Neural progenitor cell (in vitro differentiated cells): ENCODE data around the gene EXOC1L. TPM values are rescaled to one million over a fixed set of nuclear protein-coding genes. Genes with fewer than 3 reads are reported as not detected.
A peak's percentile ranks its signal among the peaks of the same experiment; 100 is the strongest.

Experiments used
- DNase-seq: peaks from one replicate; pipeline ENCODE4 v3.0.0-alpha.2; 2016; ENCODE audit warnings: low spot score
- H2AFZ ChIP-seq: fragments of 200-600 bp; sonication (generic); replicated peaks from 2 replicates; pipeline ENCODE4 v1.6.1; 2016; ENCODE audit warnings: antibody characterized with exemption
- H3F3A ChIP-seq: fragments of 200-600 bp; sonication (generic); 2 replicates; pipeline ENCODE4 v1.6.1; 2016; ENCODE audit warnings: antibody characterized with exemption, low read depth
- H3K27ac ChIP-seq: fragments of 200-600 bp; sonication (generic); 2 replicates; pipeline ENCODE4 v1.5.1; 2016; ENCODE audit warnings: mild to moderate bottlenecking
- H3K27me3 ChIP-seq: fragments of 200-600 bp; sonication (generic); 2 replicates; pipeline ENCODE4 v1.6.1; 2016; ENCODE audit warnings: mild to moderate bottlenecking, moderate library complexity
- H3K36me3 ChIP-seq: fragments of 200-600 bp; sonication (generic); 2 replicates; pipeline ENCODE4 v1.5.1; 2016
- H3K4me1 ChIP-seq: fragments of 200-600 bp; sonication (generic); 2 replicates; pipeline ENCODE4 v1.6.1; 2016; ENCODE audit warnings: mixed run types
- H3K4me2 ChIP-seq: fragments of 200-600 bp; sonication (generic); 2 replicates; pipeline ENCODE4 v1.6.1; 2016
- H3K4me3 ChIP-seq: fragments of 200-600 bp; sonication (generic); 2 replicates; pipeline ENCODE4 v1.5.1; 2016
- H3K79me2 ChIP-seq: fragments of 200-600 bp; sonication (generic); 2 replicates; pipeline ENCODE4 v1.6.1; 2016; ENCODE audit warnings: low read depth
- H3K9ac ChIP-seq: fragments of 200-600 bp; sonication (generic); 2 replicates; pipeline ENCODE4 v1.6.1; 2016
- H3K9me3 ChIP-seq: fragments of 200-600 bp; sonication (generic); 2 replicates; pipeline ENCODE4 v1.5.1; 2016; ENCODE audit warnings: low read depth
- H4K20me1 ChIP-seq: fragments of 200-600 bp; sonication (generic); 2 replicates; pipeline ENCODE4 v1.6.1; 2016; ENCODE audit warnings: low read depth
- H3K27ac Mint-ChIP-seq: 3 replicates; pipeline ENCODE4 v1.8.0; 2021; ENCODE audit warnings: mixed read lengths
- H3K27me3 Mint-ChIP-seq: 2 replicates; pipeline ENCODE4 v1.8.0; 2022; ENCODE audit warnings: low read depth, mild to moderate bottlenecking, inconsistent platforms, moderate library complexity, mixed read lengths; ENCODE audit not compliant: insufficient read depth
- H3K36me3 Mint-ChIP-seq: 3 replicates; pipeline ENCODE4 v1.8.0; 2021; ENCODE audit warnings: mixed read lengths
- H3K4me1 Mint-ChIP-seq: 3 replicates; pipeline ENCODE4 v1.8.0; 2021; ENCODE audit warnings: mixed read lengths
- H3K4me3 Mint-ChIP-seq: 3 replicates; pipeline ENCODE4 v1.8.0; 2021; ENCODE audit warnings: mild to moderate bottlenecking, moderate library complexity, mixed read lengths
- H3K9me3 Mint-ChIP-seq: 3 replicates; pipeline ENCODE4 v1.8.0; 2020; ENCODE audit warnings: mixed read lengths
- CTCF ChIP-seq: fragments of 200-600 bp; sonication (generic); IDR thresholded peaks from 2 replicates; pipeline ENCODE4 v1.5.1; 2017; ENCODE audit warnings: antibody characterized with exemption, mild to moderate bottlenecking
- EZH2 ChIP-seq: fragments of 200-600 bp; sonication (generic); IDR thresholded peaks from 2 replicates; pipeline ENCODE4 v1.6.1; 2017; ENCODE audit warnings: antibody characterized with exemption, mild to moderate bottlenecking, moderate library complexity
- EZH2phosphoT487 ChIP-seq: fragments of 200-600 bp; sonication (generic); IDR thresholded peaks from 2 replicates; pipeline ENCODE4 v1.6.1; 2017; ENCODE audit warnings: antibody characterized with exemption
- total RNA-seq: library from RNA; depleted of rRNA; stranded (reverse); fragments of >200 nt; gene quantifications from 2 replicates; pipeline ENCODE4 v1.2.3, GENCODE V29; 2015; ENCODE audit warnings: low replicate concordance

EXOC1L gene
- total RNA-seq, 1 donor from 2014 or later = not detected

DNA sequence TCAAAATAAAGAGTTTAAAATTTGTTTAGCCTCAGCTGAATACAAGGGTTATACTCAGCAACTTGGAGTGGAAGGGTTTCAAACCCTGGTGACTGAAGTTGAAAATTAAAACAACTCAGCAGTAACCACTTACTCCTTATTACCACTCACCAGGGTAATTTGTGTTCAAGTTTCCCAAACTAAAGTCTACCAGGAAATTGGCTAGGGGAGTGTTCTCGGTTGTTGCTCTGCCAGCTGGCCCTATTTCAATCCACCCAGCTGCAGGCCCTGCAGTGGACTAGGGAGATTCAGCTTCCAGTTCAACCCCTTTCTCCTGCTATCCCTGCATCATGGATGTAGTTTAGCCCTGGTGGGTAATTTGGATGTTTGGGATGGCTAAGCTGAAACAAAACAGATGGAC, 37.8 kb upstream of the EXOC1L start:
- no peak for TF ChIP-seq EZH2phosphoT487
- no peak for TF ChIP-seq CTCF
- no peak for TF ChIP-seq EZH2
- Mint-ChIP-seq H3K27me3 (no peaks in the 10 kb centered on the region), H3K4me3 (no peak overlapping the region), H3K9me3 (no peaks in the 10 kb centered on the region), H3K27ac (no peak overlapping the region), H3K4me1 (no peaks in the 10 kb centered on the region), H3K36me3 (no peaks in the 10 kb centered on the region)
- no peaks in the 10 kb centered on the region for H3K9me3 ChIP-seq
- H3K4me1 ChIP-seq = no peaks in the 10 kb centered on the region
- H3K9ac ChIP-seq = no peak overlapping the region
- H3K36me3 ChIP-seq = no peaks in the 10 kb centered on the region
- H3K79me2 ChIP-seq = no peaks in the 10 kb centered on the region
- no peak overlapping the region for H3K27ac ChIP-seq
- no peak overlapping the region for H3K4me3 ChIP-seq
- H4K20me1 ChIP-seq = no peaks in the 10 kb centered on the region
- H3F3A ChIP-seq = no peaks in the 10 kb centered on the region
- DNase-seq = no peak
- H3K27me3 ChIP-seq = no peaks in the 10 kb centered on the region
- H3K4me2 ChIP-seq = no peak overlapping the region
- H2AFZ ChIP-seq = no peak overlapping the region

- Histone ChIP-seq H3K4me2 (no peak overlapping the region), H3K4me3 (no peak overlapping the region), H3K9ac (no peak overlapping the region), H2AFZ (no peak overlapping the region), H3K27ac (no peak overlapping the region), H3K9me3 (no peaks in the 10 kb centered on the region), H3K27me3 (no peaks in the 10 kb centered on the region), H3K36me3 (no peaks in the 10 kb centered on the region), H3F3A (no peaks in the 10 kb centered on the region), H3K4me1 (no peaks in the 10 kb centered on the region), H4K20me1 (no peaks in the 10 kb centered on the region), H3K79me2 (no peaks in the 10 kb centered on the region)
- TF ChIP-seq EZH2 = no peak
- no peak for TF ChIP-seq CTCF
- TF ChIP-seq EZH2phosphoT487 = no peak
- Mint-ChIP-seq H3K9me3 (no peaks in the 10 kb centered on the region), H3K27ac (no peak overlapping the region), H3K27me3 (no peaks in the 10 kb centered on the region), H3K36me3 (no peaks in the 10 kb centered on the region), H3K4me3 (no peak overlapping the region), H3K4me1 (no peaks in the 10 kb centered on the region)
- DNase-seq = no peak
Observed at GRCh38 chr4:55783584-55783983, 36.0 kb upstream of the EXOC1L start.

DNA sequence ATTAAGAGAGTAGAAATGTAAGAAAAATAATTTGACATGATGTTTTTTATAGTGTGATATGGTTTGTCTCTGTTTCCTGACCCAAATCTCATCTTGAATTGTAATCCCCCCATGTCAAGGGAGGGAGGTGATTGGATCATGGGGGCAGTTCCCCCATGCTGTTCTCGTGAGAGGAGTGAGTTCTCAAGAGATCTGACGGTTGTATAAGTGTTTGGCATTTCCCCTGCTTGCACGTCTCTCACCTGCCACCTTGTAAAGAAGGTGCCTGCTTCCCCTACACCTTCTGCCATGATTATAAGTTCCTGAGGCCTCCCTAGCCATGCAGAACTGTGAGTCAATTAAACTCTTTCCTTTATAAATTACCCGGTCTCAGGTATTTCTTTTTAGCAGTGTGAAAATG, 34.8 kb upstream of the EXOC1L start:
- H3F3A ChIP-seq = no peaks in the 10 kb centered on the region
- Mint-ChIP-seq H3K9me3 (no peaks in the 10 kb centered on the region), H3K36me3 (no peaks in the 10 kb centered on the region), H3K27ac (no peak overlapping the region), H3K4me1 (no peaks in the 10 kb centered on the region), H3K27me3 (no peaks in the 10 kb centered on the region), H3K4me3 (no peak overlapping the region)
- H3K79me2 ChIP-seq = no peaks in the 10 kb centered on the region
- no peak overlapping the region for H3K4me2 ChIP-seq
- no peak overlapping the region for H3K27ac ChIP-seq
- H4K20me1 ChIP-seq = no peaks in the 10 kb centered on the region
- no peaks in the 10 kb centered on the region for H3K9me3 ChIP-seq
- no peak overlapping the region for H3K9ac ChIP-seq
- no peak for TF ChIP-seq EZH2phosphoT487
- TF ChIP-seq EZH2 = no peak
- no peak for TF ChIP-seq CTCF
- H3K4me3 ChIP-seq = no peak overlapping the region
- no peaks in the 10 kb centered on the region for H3K4me1 ChIP-seq
- peak overlapping the region; percentile 46 for H2AFZ ChIP-seq
- no peaks in the 10 kb centered on the region for H3K27me3 ChIP-seq
- DNase-seq = no peak
- no peaks in the 10 kb centered on the region for H3K36me3 ChIP-seq

- Histone ChIP-seq H4K20me1 (no peaks in the 10 kb centered on the region), H3K4me3 (no peak overlapping the region), H2AFZ (peak overlapping the region; percentile 50), H3K4me2 (no peak overlapping the region), H3K27ac (no peak overlapping the region), H3K79me2 (no peaks in the 10 kb centered on the region), H3K36me3 (no peaks in the 10 kb centered on the region), H3K9me3 (no peaks in the 10 kb centered on the region), H3K27me3 (no peaks in the 10 kb centered on the region), H3F3A (no peaks in the 10 kb centered on the region), H3K9ac (no peak overlapping the region), H3K4me1 (no peaks in the 10 kb centered on the region)
- DNase-seq = no peak
- Mint-ChIP-seq H3K27me3 (no peaks in the 10 kb centered on the region), H3K4me1 (peaks cover 5% of the 10 kb centered on the region), H3K9me3 (no peaks in the 10 kb centered on the region), H3K4me3 (no peak overlapping the region), H3K27ac (no peak overlapping the region), H3K36me3 (no peaks in the 10 kb centered on the region)
- TF ChIP-seq CTCF (no peak), EZH2phosphoT487 (no peak), EZH2 (no peak)
Observed at GRCh38 chr4:55791666-55792065, 27.9 kb upstream of the EXOC1L start.
